ENCODE results near the gene SDF4. TPM values are rescaled to one million over a fixed set of nuclear protein-coding genes. Genes with fewer than 3 reads are reported as not detected.
"Not testable (repeated sequence)": the region's sequence is repeated elsewhere in the genome, so short reads cannot be mapped to it uniquely, and the experiment has no call there.

SDF4 gene
- total RNA-seq, 4 donors from 2014 or later, result 153 to 267 (median 226) TPM

DNA sequence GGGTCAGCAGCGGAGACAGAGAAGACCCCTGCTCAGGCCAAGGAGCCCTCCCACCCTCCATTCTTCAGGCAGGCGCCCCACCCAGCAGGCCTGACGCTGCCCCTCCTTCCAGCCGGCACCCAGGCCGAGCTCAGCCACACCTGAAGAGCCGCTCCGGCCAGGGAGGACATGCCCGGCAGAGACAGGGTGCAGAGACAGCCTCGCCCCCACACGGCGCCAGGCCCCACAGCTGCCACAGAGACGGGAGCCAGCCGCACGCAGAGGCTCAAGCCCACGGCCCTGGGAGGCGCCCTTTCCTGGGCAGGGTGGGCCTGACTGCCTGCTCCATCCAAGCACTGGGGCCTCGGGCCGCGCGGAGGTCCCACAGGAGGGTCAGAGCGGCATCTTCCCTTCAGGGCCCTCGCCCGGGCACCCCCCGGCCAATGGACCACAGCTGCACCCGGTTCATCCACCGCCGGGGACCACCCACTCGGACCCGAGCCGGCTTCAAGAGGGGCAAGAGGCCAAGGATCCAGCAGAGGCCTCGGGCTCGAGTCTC, 52.9 kb downstream of the SDF4 start:
- TF ChIP-seq, protein P1, sequence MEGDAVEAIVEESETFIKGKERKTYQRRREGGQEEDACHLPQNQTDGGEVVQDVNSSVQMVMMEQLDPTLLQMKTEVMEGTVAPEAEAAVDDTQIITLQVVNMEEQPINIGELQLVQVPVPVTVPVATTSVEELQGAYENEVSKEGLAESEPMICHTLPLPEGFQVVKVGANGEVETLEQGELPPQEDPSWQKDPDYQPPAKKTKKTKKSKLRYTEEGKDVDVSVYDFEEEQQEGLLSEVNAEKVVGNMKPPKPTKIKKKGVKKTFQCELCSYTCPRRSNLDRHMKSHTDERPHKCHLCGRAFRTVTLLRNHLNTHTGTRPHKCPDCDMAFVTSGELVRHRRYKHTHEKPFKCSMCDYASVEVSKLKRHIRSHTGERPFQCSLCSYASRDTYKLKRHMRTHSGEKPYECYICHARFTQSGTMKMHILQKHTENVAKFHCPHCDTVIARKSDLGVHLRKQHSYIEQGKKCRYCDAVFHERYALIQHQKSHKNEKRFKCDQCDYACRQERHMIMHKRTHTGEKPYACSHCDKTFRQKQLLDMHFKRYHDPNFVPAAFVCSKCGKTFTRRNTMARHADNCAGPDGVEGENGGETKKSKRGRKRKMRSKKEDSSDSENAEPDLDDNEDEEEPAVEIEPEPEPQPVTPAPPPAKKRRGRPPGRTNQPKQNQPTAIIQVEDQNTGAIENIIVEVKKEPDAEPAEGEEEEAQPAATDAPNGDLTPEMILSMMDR (IDR thresholded peaks at IDR 0.05), result no peak
- TF ChIP-seq EP300 (IDR thresholded peaks at IDR 0.05; ENCODE audit: low read depth) (no peak), POLR2A (IDR thresholded peaks at IDR 0.05) (no peak), POLR2AphosphoS5 (IDR thresholded peaks at IDR 0.05) (no peak)
- Histone ChIP-seq H3K9me3 (no peaks in the 10 kb centered on the region), H3K27ac (no peak overlapping the region), H3K36me3 (no peaks in the 10 kb centered on the region), H3K4me3 (no peak overlapping the region), H3K4me1 (peaks cover 0 to 2% (median 0%) of the 10 kb centered on the region in 4 donors), H3K27me3 (peaks cover 34% of the 10 kb centered on the region)
- no peak for DNase-seq
- intact Hi-C loops (cut with DNase I; ENCODE audit: low total_unique reads) (no loop called here), in situ Hi-C loops (cut with MboI; ENCODE audit: low pct_ligation_motif_present in 1 of 4, low pct_unique_long_range_greater_than_20kb in 1 of 4, low sequenced_read_pairs in 3 of 4) (no loop called here)
- 91% methylated on average over 27 of the region's 32 CpGs; no CpG with 5 or more reads in 1 of the 2 donors for WGBS, 2 donors (ENCODE audit: low coverage in 1 of 2)

DNA sequence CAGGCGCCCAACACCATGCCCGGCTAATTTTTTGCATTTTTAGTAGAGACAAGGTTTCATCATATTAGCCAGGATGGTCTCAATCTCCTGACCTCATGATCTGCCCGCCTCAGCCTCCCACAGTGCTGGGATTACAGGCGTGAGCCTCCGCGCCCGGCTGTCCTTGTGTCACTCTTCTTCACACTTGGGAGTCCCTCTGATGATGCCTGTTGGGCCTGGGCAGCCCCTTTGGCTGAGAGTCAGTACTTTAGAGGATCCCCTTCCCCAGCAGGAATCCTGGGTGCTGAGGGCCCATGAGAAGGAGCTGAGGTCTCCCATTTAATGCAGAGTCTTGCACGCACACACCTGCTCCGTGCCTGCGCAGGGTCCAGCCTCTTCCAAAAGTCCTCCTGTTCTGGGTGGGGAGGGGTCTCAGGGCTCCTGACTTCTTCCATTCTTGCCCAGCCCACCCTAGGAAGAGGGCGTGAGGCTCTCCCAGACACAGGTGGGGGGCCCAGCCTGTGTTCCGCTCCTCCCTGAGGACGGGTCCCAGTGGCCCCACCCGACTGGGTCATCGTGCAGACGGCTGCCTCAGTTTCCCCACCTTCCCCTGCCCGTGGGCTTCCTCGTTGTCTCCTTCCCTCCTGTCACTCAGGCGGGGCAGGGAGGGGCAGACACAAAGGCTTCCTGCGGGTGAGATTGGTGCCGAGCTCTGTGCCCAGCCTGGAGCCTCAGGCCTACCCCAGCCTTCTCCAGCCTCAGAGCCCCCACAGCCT, 54.2 kb downstream of the SDF4 start:
- TF ChIP-seq, protein P1 (IDR thresholded peaks at IDR 0.05), result no peak
- TF ChIP-seq POLR2A (IDR thresholded peaks at IDR 0.05) (no peak), POLR2AphosphoS5 (IDR thresholded peaks at IDR 0.05) (no peak), EP300 (IDR thresholded peaks at IDR 0.05; ENCODE audit: low read depth) (no peak)
- in situ Hi-C loops (cut with MboI; ENCODE audit: low pct_ligation_motif_present in 1 of 4, low pct_unique_long_range_greater_than_20kb in 1 of 4, low sequenced_read_pairs in 3 of 4) (no loop called here), intact Hi-C loops (cut with DNase I; ENCODE audit: low total_unique reads) (no loop called here)
- Histone ChIP-seq H3K4me1 (peaks cover 0 to 8% (median 0%) of the 10 kb centered on the region in 4 donors), H3K9me3 (no peaks in the 10 kb centered on the region), H3K27ac (no peak overlapping the region), H3K4me3 (no peak overlapping the region), H3K27me3 (peaks cover 46% of the 10 kb centered on the region), H3K36me3 (no peaks in the 10 kb centered on the region)
- 82% methylated on average over 21 of the region's 21 CpGs; no CpG with 5 or more reads in 1 of the 2 donors for WGBS, 2 donors (ENCODE audit: low coverage in 1 of 2)
- DNase-seq, result no peak

DNA sequence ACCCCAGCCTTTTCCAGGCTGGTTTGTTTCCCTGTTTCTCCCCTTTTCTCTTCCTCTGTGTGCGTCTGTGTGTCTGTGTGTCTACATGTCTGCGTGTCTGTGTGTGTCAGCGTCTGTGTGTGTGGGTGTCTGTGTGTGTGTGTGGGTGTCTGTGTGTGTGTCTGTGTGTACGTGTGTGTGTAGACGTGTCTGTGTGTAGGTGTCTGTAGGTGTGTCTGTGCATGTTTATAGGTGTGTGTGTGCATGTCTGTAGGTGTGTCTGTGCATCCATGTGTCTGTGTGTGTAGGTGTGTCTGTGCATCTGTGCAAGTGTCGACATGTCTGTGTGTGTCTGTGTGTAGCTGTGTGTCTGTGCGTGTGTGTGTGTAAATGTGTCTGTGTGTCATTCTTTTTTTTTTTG, 54.9 kb downstream of the SDF4 start:
- Histone ChIP-seq H3K27me3 (peaks cover 51% of the 10 kb centered on the region), H3K4me3 (no peak overlapping the region), H3K36me3 (no peaks in the 10 kb centered on the region), H3K4me1 (peaks cover 0 to 8% (median 0%) of the 10 kb centered on the region in 4 donors), H3K27ac (no peak overlapping the region), H3K9me3 (no peaks in the 10 kb centered on the region)
- TF ChIP-seq, protein P1 (IDR thresholded peaks at IDR 0.05), result no peak
- TF ChIP-seq POLR2A (IDR thresholded peaks at IDR 0.05) (no peak), POLR2AphosphoS5 (IDR thresholded peaks at IDR 0.05) (no peak), EP300 (IDR thresholded peaks at IDR 0.05; ENCODE audit: low read depth) (no peak)
- in situ Hi-C loops (cut with MboI; ENCODE audit: low pct_ligation_motif_present in 1 of 4, low pct_unique_long_range_greater_than_20kb in 1 of 4, low sequenced_read_pairs in 3 of 4) (no loop called here), intact Hi-C loops (cut with DNase I; ENCODE audit: low total_unique reads) (no loop called here)
- WGBS, 2 donors (ENCODE audit: low coverage in 1 of 2), result 79% methylated on average over 7 of the region's 7 CpGs; no CpG with 5 or more reads in 1 of the 2 donors
- DNase-seq, result no peak

DNA sequence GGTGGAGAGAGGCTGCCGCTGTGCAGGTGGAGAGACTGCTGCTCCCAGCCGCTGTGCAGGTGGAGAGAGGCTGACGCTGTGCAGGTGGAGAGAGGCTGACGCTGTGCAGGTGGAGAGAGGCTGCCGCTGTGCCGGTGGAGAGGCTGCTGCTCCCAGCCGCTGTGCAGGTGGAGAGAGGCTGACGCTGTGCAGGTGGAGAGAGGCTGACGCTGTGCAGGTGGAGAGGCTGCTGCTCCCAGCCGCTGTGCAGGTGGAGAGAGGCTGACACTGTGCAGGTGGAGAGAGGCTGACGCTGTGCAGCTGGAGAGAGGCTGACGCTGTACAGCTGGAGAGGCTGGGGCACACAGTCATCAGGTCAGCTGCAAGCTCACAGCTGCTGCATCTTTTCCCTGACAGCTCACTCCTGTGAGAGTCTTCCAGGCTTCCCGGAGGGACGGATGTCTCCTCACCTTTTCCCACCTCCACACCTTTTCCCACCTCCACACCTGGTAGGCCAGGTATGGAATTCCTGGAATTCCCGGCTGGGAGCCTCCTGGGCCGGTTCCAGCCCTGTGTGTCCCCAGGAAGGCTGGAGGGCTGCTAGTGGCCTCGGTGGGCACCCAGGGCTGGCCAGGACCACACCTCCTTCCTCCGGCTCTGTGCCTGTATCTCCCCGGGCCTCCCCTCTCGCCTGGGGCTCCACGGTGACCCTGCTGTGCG, 55.6 kb downstream of the SDF4 start:
- DNase-seq; H3K36me3 ChIP-seq; intact Hi-C loops (cut with DNase I; ENCODE audit: low total_unique reads); H3K4me3 ChIP-seq; in situ Hi-C loops (cut with MboI; ENCODE audit: low pct_ligation_motif_present in 1 of 4, low pct_unique_long_range_greater_than_20kb in 1 of 4, low sequenced_read_pairs in 3 of 4); H3K9me3 ChIP-seq; H3K4me1 ChIP-seq; H3K27ac ChIP-seq: not testable (repeated sequence)
- WGBS, 2 donors (ENCODE audit: low coverage in 1 of 2), result 41% methylated on average over 22 of the region's 22 CpGs; no CpG with 5 or more reads in 1 of the 2 donors
- peaks cover 56% of the 10 kb centered on the region for H3K27me3 ChIP-seq
